Activated CD8-positive, alpha-beta T cell treated with anti-CD3 and anti-CD28 coated beads for 36 hours (primary cell): Measurements from ENCODE around the gene CPB2. TPM values are rescaled to one million over a fixed set of nuclear protein-coding genes. Genes with fewer than 3 reads are reported as not detected.

Experiments
- ATAC-seq: fragments of 200-7000 bp; cut with Tn5 transposase; one replicate; pipeline ENCODE4 v1.10.0; 2021; ENCODE audit warnings: mild to moderate bottlenecking, moderate library complexity
- CTCF ChIA-PET: fragments of 350-600 bp; sonication (Branson Sonifier 250); formaldehyde crosslinking; loops from one replicate; lab custom pipeline; 2021; ENCODE audit warnings: antibody characterized with exemption; lab: Charles Lee
- POLR2A ChIA-PET: fragments of 350-600 bp; sonication (Branson Sonifier 250); formaldehyde crosslinking; loops from one replicate; lab custom pipeline; 2021; ENCODE audit warnings: antibody characterized with exemption; lab: Charles Lee
- DNase-seq: peaks from one replicate; pipeline ENCODE4 v3.0.0-alpha.2; 2020
- H3K27ac Mint-ChIP-seq: one replicate; pipeline ENCODE4 v1.8.0; 2021; ENCODE audit warnings: mild to moderate bottlenecking, mixed read lengths
- H3K27me3 Mint-ChIP-seq: one replicate; pipeline ENCODE4 v1.8.0; 2021; ENCODE audit warnings: mixed read lengths
- H3K36me3 Mint-ChIP-seq: one replicate; pipeline ENCODE4 v1.8.0; 2021; ENCODE audit warnings: low read depth, mixed read lengths
- H3K4me1 Mint-ChIP-seq: one replicate; pipeline ENCODE4 v1.8.0; 2021; ENCODE audit warnings: low read depth, mixed read lengths
- H3K4me3 Mint-ChIP-seq: one replicate; pipeline ENCODE4 v1.8.0; 2021; ENCODE audit warnings: mild to moderate bottlenecking, moderate library complexity, mixed read lengths
- H3K9me3 Mint-ChIP-seq: one replicate; pipeline ENCODE4 v1.8.0; 2021; ENCODE audit warnings: mixed read lengths
- CTCF ChIP-seq: fragments of 200-600 bp; IDR thresholded peaks from one replicate; pipeline ENCODE4 v1.8.0; 2022; ENCODE audit warnings: antibody characterized with exemption, mild to moderate bottlenecking
- intact Hi-C: fragments of 100-400 bp; cut with micrococcal nuclease; formaldehyde crosslinking; loops from one replicate; pipeline ENCODE4 v1.10.0; 2022
- total RNA-seq, 2 experiments: library from RNA; stranded (reverse); gene quantifications; one replicate each; pipeline ENCODE4 v1.2.3, GENCODE V29; 2021

The CPB2 gene
- total RNA-seq, 2 experiments from 2014 or later, result not detected

GRCh38 chr13:46136688-46137087 is 31.9 kb upstream of the CPB2 start:
- intact Hi-C loops, result no loop called here
- peaks cover 34% of the 10 kb centered on the region for H3K4me1 Mint-ChIP-seq
- CTCF ChIA-PET, result interaction anchor here (1.1 to 6.3 kb wide), 2 partner anchors 10 to 19 kb away, joined by 3 to 47 read pairs; no protein-coding TSS in a partner anchor

GRCh38 chr13:46134961-46135522 is 30.2 kb upstream of the CPB2 start:
- DNase-seq (no peak), ATAC-seq (no peak)
- H3K27ac Mint-ChIP-seq, result peak overlapping the region; percentile 80
- H3K4me1 Mint-ChIP-seq, result peaks cover 20% of the 10 kb centered on the region
- peaks cover 80% of the 10 kb centered on the region for H3K36me3 Mint-ChIP-seq
- ChIA-PET CTCF (interaction anchor here (1.0 to 6.3 kb wide), 5 partner anchors 9 to 25 kb away, joined by 3 to 47 read pairs (median 4); no protein-coding TSS in a partner anchor), POLR2A (interaction anchor here (0.6 to 2.1 kb wide), 4 partner anchors 9 to 687 kb away, joined by 3 to 6 read pairs (median 4); no protein-coding TSS in a partner anchor)
- H3K4me3 Mint-ChIP-seq, result no peak overlapping the region
- no peaks in the 10 kb centered on the region for H3K27me3 Mint-ChIP-seq
- intact Hi-C loops, result no loop called here
- TF ChIP-seq CTCF, result no peak
- no peaks in the 10 kb centered on the region for H3K9me3 Mint-ChIP-seq

More at GRCh38 chr13:46136688-46137087, 31.9 kb upstream of the CPB2 start:
- ATAC-seq (no peak), DNase-seq (no peak)
- Mint-ChIP-seq H3K27me3 (no peaks in the 10 kb centered on the region), H3K36me3 (peaks cover 80% of the 10 kb centered on the region), H3K4me3 (no peak overlapping the region), H3K27ac (peak overlapping the region; percentile 80), H3K9me3 (no peaks in the 10 kb centered on the region)
- POLR2A ChIA-PET, result interaction anchor here (1.0 to 2.1 kb wide), 6 partner anchors 11 to 24 kb away, joined by 3 to 6 read pairs (median 4); no protein-coding TSS in a partner anchor
- no peak for TF ChIP-seq CTCF

GRCh38 chr13:46134494-46134893 is 29.7 kb upstream of the CPB2 start:
- no peak overlapping the region for H3K4me3 Mint-ChIP-seq
- peaks cover 80% of the 10 kb centered on the region for H3K36me3 Mint-ChIP-seq
- peak overlapping the region; percentile 39 for H3K27ac Mint-ChIP-seq
- H3K27me3 Mint-ChIP-seq, result no peaks in the 10 kb centered on the region
- ATAC-seq (no peak), DNase-seq (no peak)
- ChIA-PET POLR2A (interaction anchor here (1.2 kb wide), 1 partner anchor 10 kb away, joined by 4 read pairs; no protein-coding TSS in a partner anchor), CTCF (interaction anchor here (1.0 to 6.3 kb wide), 5 partner anchors 8 to 26 kb away, joined by 3 to 47 read pairs (median 4); no protein-coding TSS in a partner anchor)
- intact Hi-C loops, result no loop called here
- no peak for TF ChIP-seq CTCF
- H3K9me3 Mint-ChIP-seq, result no peaks in the 10 kb centered on the region
- peaks cover 17% of the 10 kb centered on the region for H3K4me1 Mint-ChIP-seq

GRCh38 chr13:46132109-46132508 is 27.3 kb upstream of the CPB2 start:
- intact Hi-C loops, result no loop called here
- Mint-ChIP-seq H3K4me3 (no peak overlapping the region), H3K27ac (peak overlapping the region; percentile 51), H3K4me1 (peaks cover 15% of the 10 kb centered on the region), H3K9me3 (no peaks in the 10 kb centered on the region), H3K27me3 (no peaks in the 10 kb centered on the region), H3K36me3 (peaks cover 77% of the 10 kb centered on the region)
- DNase-seq (no peak), ATAC-seq (no peak)
- POLR2A ChIA-PET, result interaction anchor here (1.0 to 1.4 kb wide), 4 partner anchors 10 to 80 kb away, joined by 3 to 7 read pairs (median 4); partner anchors contain the start of gene ZC3H13
- CTCF ChIA-PET, result interaction anchor here (0.7 to 1.0 kb wide), 3 partner anchors 11 to 189 kb away, joined by 3 read pairs; no protein-coding TSS in a partner anchor
- TF ChIP-seq CTCF, result no peak

GRCh38 chr13:46131705-46132104 is 26.9 kb upstream of the CPB2 start:
- DNase-seq, result no peak
- no peak for ATAC-seq
- Mint-ChIP-seq H3K4me1 (peaks cover 18% of the 10 kb centered on the region), H3K27me3 (no peaks in the 10 kb centered on the region), H3K27ac (peak overlapping the region; percentile 58), H3K9me3 (no peaks in the 10 kb centered on the region), H3K4me3 (no peak overlapping the region), H3K36me3 (peaks cover 77% of the 10 kb centered on the region)
- no peak for TF ChIP-seq CTCF
- ChIA-PET POLR2A (interaction anchor here (1.1 to 1.4 kb wide), 3 partner anchors 9 to 80 kb away, joined by 3 to 7 read pairs (median 3); partner anchors contain the start of gene ZC3H13), CTCF (interaction anchor here (0.7 to 1.0 kb wide), 3 partner anchors 11 to 190 kb away, joined by 3 read pairs; no protein-coding TSS in a partner anchor)
- intact Hi-C loops, result no loop called here
